GM12878 (cell line): ENCODE results near the gene POFUT2. TPM values are rescaled to one million over a fixed set of nuclear protein-coding genes. Genes with fewer than 3 reads are reported as not detected.

ENCODE experiments used
- ATAC-seq: fragments of 200-7000 bp; cut with Tn5 transposase; 3 replicates; pipeline ENCODE4 v1.9.1; 2020; ENCODE audit warnings: mild to moderate bottlenecking, moderate library complexity
- BruUV-seq: library from RNA; stranded (reverse); fragments of 400-500 nt; replicated peaks from 2 replicates; lab custom pipeline; 2021; lab: Mats Ljungman, UMichigan
- CTCF ChIA-PET: fragments of 300-600 bp; sonication (Branson Sonifier 250); formaldehyde crosslinking; extraction: SDS; loops from one replicate; lab custom pipeline; 2021; ENCODE audit warnings: inconsistent platforms; lab: Yijun Ruan, JAX
- POLR2A ChIA-PET: fragments of 350-600 bp; formaldehyde crosslinking; extraction: SDS; loops from one replicate; lab custom pipeline; 2021; ENCODE audit warnings: inconsistent platforms; lab: Charles Lee
- RAD21 ChIA-PET: fragments of 300-600 bp; sonication (Branson Sonifier 250); formaldehyde crosslinking; loops from one replicate; lab custom pipeline; 2023; ENCODE audit warnings: antibody characterized with exemption; ENCODE audit not compliant: unreplicated experiment; lab: Charles Lee
- SMC1A ChIA-PET: fragments of 300-600 bp; sonication (Branson Sonifier 250); formaldehyde crosslinking; loops from one replicate; lab custom pipeline; 2023; ENCODE audit not compliant: unreplicated experiment, uncharacterized antibody; lab: Charles Lee
- DNase-seq: peaks from one replicate; pipeline ENCODE4 v3.0.0-alpha.2; 2011; ENCODE audit warnings: low read depth, low spot score
- FAIRE-seq: peaks from 3 replicates; lab custom pipeline; 2011; peaks lifted over from hg19 to GRCh38; lab: Jason Lieb, UNC
- H2AFZ ChIP-seq: 2 replicates; pipeline ENCODE4 v1.6.0; 2011; ENCODE audit warnings: low read depth, low read length, control low read depth; ENCODE audit not compliant: control insufficient read depth
- H3K27ac ChIP-seq: 2 replicates; pipeline ENCODE4 v1.5.1; 2011; ENCODE audit warnings: control low read depth; ENCODE audit not compliant: control insufficient read depth, insufficient read depth
- H3K27me3 ChIP-seq, 2 experiments: replicated peaks in 1 of 2; 2 replicates each; pipeline versions ENCODE4 v1.6.0 to v1.6.1; 2011; ENCODE audit warnings: low read length in 1 of 2; ENCODE audit not compliant: control insufficient read depth in 2 of 2, insufficient read depth in 2 of 2
- H3K36me3 ChIP-seq, 2 experiments: 2 replicates each; pipeline ENCODE4 v1.5.1; 2011; ENCODE audit warnings: low read length in 1 of 2; ENCODE audit not compliant: control insufficient read depth in 2 of 2, insufficient read depth in 2 of 2
- H3K4me1 ChIP-seq: 2 replicates; pipeline ENCODE4 v1.6.1; 2011; ENCODE audit warnings: mild to moderate bottlenecking, low read length, moderate library complexity, mixed read lengths; ENCODE audit not compliant: control insufficient read depth, insufficient read depth
- H3K4me2 ChIP-seq: 2 replicates; pipeline ENCODE4 v1.6.0; 2011; ENCODE audit warnings: control low read depth; ENCODE audit not compliant: control insufficient read depth, insufficient read depth
- H3K4me3 ChIP-seq: fragments of 200-600 bp; sonication (generic); 2 replicates; pipeline ENCODE4 v1.5.1; 2016
- H3K79me2 ChIP-seq: 2 replicates; pipeline ENCODE4 v1.6.0; 2011; ENCODE audit warnings: low read length; ENCODE audit not compliant: control insufficient read depth, insufficient read depth
- H3K9ac ChIP-seq: 2 replicates; pipeline ENCODE4 v1.8.0; 2011; ENCODE audit warnings: low read length, control low read depth, mixed read lengths; ENCODE audit not compliant: control insufficient read depth, insufficient read depth
- H3K9me3 ChIP-seq: replicated peaks from 3 replicates; pipeline ENCODE4 v1.5.1; 2011; ENCODE audit warnings: mild to moderate bottlenecking, low read length; ENCODE audit not compliant: control insufficient read depth, insufficient read depth
- H4K20me1 ChIP-seq: 2 replicates; pipeline ENCODE4 v1.6.0; 2011; ENCODE audit not compliant: control insufficient read depth, insufficient read depth
- CTCF ChIP-seq, 3 experiments: IDR thresholded peaks in 2 of 3; conservative IDR thresholded peaks in 1 of 3; 2 replicates each; pipeline ENCODE4 v1.5.1; 2011; ENCODE audit warnings: low read depth in 3 of 3, low read length in 3 of 3, mild to moderate bottlenecking in 3 of 3, control low read depth in 2 of 3, moderate library complexity in 2 of 3, inconsistent platforms in 1 of 3, mixed read lengths in 1 of 3; ENCODE audit not compliant: control insufficient read depth in 2 of 3, insufficient read depth in 1 of 3; ENCODE audit errors: extremely low read depth in 1 of 3
- EED ChIP-seq: sonication (generic); IDR thresholded peaks from 2 replicates; pipeline ENCODE4 v1.6.1; 2016; ENCODE audit warnings: antibody characterized with exemption, low read depth
- EGR1 ChIP-seq, 2 experiments: IDR thresholded peaks; 1 replicate in 1 of 2; 2 replicates in 1 of 2; pipeline ENCODE4 v1.6.1; 2011 to 2012; ENCODE audit warnings: low read depth in 2 of 2, low read length in 2 of 2, borderline replicate concordance in 1 of 2, mild to moderate bottlenecking in 1 of 2, moderate library complexity in 1 of 2
- ETV6 ChIP-seq, 2 experiments: fragments of 450-650 bp in 1 of 2; IDR thresholded peaks in 1 of 2; conservative IDR thresholded peaks in 1 of 2; 2 replicates each; pipeline ENCODE4 v1.6.1; 2014; ENCODE audit warnings: antibody characterized with exemption in 1 of 2, borderline replicate concordance in 1 of 2, low read depth in 1 of 2, mild to moderate bottlenecking in 1 of 2, moderate library complexity in 1 of 2
- IKZF2 ChIP-seq, 2 experiments: fragments of 450-650 bp; IDR thresholded peaks; 2 replicates each; pipeline ENCODE4 v1.6.1; 2017; ENCODE audit warnings: mild to moderate bottlenecking in 2 of 2, moderate library complexity in 2 of 2
- MXI1 ChIP-seq: fragments of 150-350 bp; IDR thresholded peaks from 2 replicates; pipeline ENCODE4 v1.6.1; 2011; ENCODE audit warnings: low read depth, mild to moderate bottlenecking, inconsistent platforms, low read length, improper control_type of control experiment
- POLR2A ChIP-seq: IDR thresholded peaks from 2 replicates; pipeline ENCODE4 v1.6.1; 2011; ENCODE audit warnings: low read depth, mild to moderate bottlenecking, low read length
- SMAD1 ChIP-seq: fragments of 450-650 bp; IDR thresholded peaks from 2 replicates; pipeline ENCODE4 v1.6.1; 2018; ENCODE audit warnings: mild to moderate bottlenecking, low read depth; ENCODE audit not compliant: partially characterized antibody
- ZNF207 ChIP-seq: fragments of 450-650 bp; IDR thresholded peaks from 2 replicates; pipeline ENCODE4 v1.6.1; 2014; ENCODE audit warnings: antibody characterized with exemption, mild to moderate bottlenecking, borderline replicate concordance
- ZNF687 ChIP-seq: fragments of 450-650 bp; IDR thresholded peaks from 2 replicates; pipeline ENCODE4 v1.6.1; 2017; ENCODE audit warnings: mild to moderate bottlenecking, moderate library complexity
- WGBS: methylation state at CpG from one replicate; pipeline ENCODE4 v1.1.6; 2016; ENCODE audit warnings: low lambda C conversion rate; ENCODE audit not compliant: insufficient replicate concordance, insufficient coverage; ENCODE audit errors: missing lambda C conversion rate; 5-methylcytosine and 5-hydroxymethylcytosine counted together
- in situ Hi-C: fragments of 300-500 bp; cut with MboI; formaldehyde crosslinking; loops from 9 replicates; pipeline ENCODE4 v1.14.3; 2018; ENCODE audit warnings: mixed read lengths
- intact Hi-C: fragments of 100-400 bp; cut with micrococcal nuclease; formaldehyde crosslinking; loops from one replicate; pipeline ENCODE4 v1.14.2; 2022; ENCODE audit not compliant: unreplicated experiment
- polyA plus RNA-seq, 11 experiments: library from polyadenylated mRNA; depleted of rRNA in 4 of 11; unstranded in 6 of 11; stranded (reverse) in 5 of 11; fragments of >200 nt; fragmentation: Nextera tagmentation in 4 of 11; fragmentation: Illumina TruSeq in 1 of 11; extraction: Ambion mirVana in 4 of 11; extraction: Trizol in 1 of 11; gene quantifications; 1 replicate in 1 of 11; 2 replicates in 10 of 11; pipeline versions ENCODE4 v1.2.1 to v1.2.3, GENCODE V29; 2011 to 2016; ENCODE audit warnings: inconsistent platforms in 2 of 11, missing spikeins in 2 of 11, low read depth in 1 of 11
- total RNA-seq, 4 experiments: library from RNA; depleted of rRNA in 3 of 4; stranded (reverse); fragments of >200 nt in 3 of 4; fragmentation: Illumina TruSeq in 1 of 4; extraction: Trizol in 1 of 4; gene quantifications; 2 replicates each; pipeline versions ENCODE4 v1.2.1 to v1.2.3, GENCODE V29; 2013 to 2021

The POFUT2 gene
- total and polyA plus RNA-seq, 10 of the 15 experiments (the other 5 are each of a cell fraction or from before 2014, with no cell fraction given) = 1.2 to 15.1 (median 6.8) TPM

GRCh38 chr21:45330851-45331261, 43.2 kb upstream of the POFUT2 start:
- in situ Hi-C loops = no loop called here
- RAD21 ChIA-PET = no interaction called here
- 49% methylated on average over 18 of the region's 18 CpGs for WGBS
- Histone ChIP-seq H3K4me3 (no peak overlapping the region), H3K4me2 (no peak overlapping the region), H3K9me3 (no peaks in the 10 kb centered on the region)
- TF ChIP-seq POLR2A (no peak), EED (no peak), EGR1 (IDR thresholded peaks at IDR 0.05; ENCODE audit: borderline replicate concordance in 1 of 2, low read depth in 2 of 2, low read length in 2 of 2) (no peak), CTCF (IDR thresholded peaks at IDR 0.05 in 2 of 3, conservative IDR thresholded peaks at IDR 0.05 in 1 of 3; ENCODE audit: control insufficient read depth in 2 of 3, extremely low read depth in 1 of 3, insufficient read depth in 1 of 3, low read depth in 3 of 3, low read length in 3 of 3) (no peak), MXI1 (no peak), ETV6 (conservative IDR thresholded peaks at IDR 0.05 in 1 of 2, IDR thresholded peaks at IDR 0.05 in 1 of 2; ENCODE audit: borderline replicate concordance in 1 of 2, low read depth in 1 of 2) (no peak), ZNF687 (no peak), IKZF2 (IDR thresholded peaks at IDR 0.05) (no peak), ZNF207 (no peak), SMAD1 (no peak)
- TF ChIP-seq, all 136 proteins: peak for 0
- H2AFZ ChIP-seq = no peak overlapping the region
- no peak overlapping the region for H3K27ac ChIP-seq
- intact Hi-C loops = no loop called here
- BruUV-seq = no TSS peak
- ATAC-seq (no peak), DNase-seq (no peak), FAIRE-seq (no peak)
- no peaks in the 10 kb centered on the region for H3K79me2 ChIP-seq
- H3K4me1 ChIP-seq = peaks cover 11% of the 10 kb centered on the region
- H4K20me1 ChIP-seq = no peaks in the 10 kb centered on the region
- ChIA-PET SMC1A (no interaction called here), CTCF (no interaction called here), POLR2A (no interaction called here)
- H3K36me3 ChIP-seq = no peaks in the 10 kb centered on the region
- no peaks in the 10 kb centered on the region; a peak in 1 of 4 replicates for H3K27me3 ChIP-seq
- H3K9ac ChIP-seq = no peak overlapping the region
